GM19467 (cell line): ENCODE data around the gene IRF2.
A peak's percentile ranks its signal among the peaks of the same experiment; 100 is the strongest.

ENCODE experiments used
- ATAC-seq: cut with Tn5 transposase; IDR thresholded peaks from one replicate; pipeline ENCODE4 v1.9.1; 2021; ENCODE audit warnings: mild to moderate bottlenecking, moderate library complexity; ENCODE audit not compliant: unreplicated experiment

The IRF2 gene

DNA sequence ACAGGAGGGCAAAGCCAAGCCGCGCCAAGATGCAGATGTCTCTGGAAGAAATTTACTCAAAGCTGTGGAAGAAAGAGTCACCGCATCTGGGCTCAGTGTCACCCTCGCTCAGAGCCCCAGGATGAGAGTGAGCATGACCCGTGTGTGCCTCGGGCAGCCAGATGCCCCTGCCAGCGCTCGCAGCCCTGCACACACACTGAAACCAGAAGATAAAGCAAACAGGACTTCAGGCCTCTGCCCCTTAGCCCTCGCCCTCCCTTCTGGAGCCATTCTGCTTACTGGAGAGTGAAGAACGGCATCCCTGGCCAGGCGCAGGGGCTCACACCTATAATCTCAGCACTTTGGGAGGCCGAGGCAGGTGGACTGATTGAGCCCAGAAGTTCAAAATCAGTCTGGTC lies 103.0 kb downstream of the IRF2 start:
- no peak for ATAC-seq

DNA sequence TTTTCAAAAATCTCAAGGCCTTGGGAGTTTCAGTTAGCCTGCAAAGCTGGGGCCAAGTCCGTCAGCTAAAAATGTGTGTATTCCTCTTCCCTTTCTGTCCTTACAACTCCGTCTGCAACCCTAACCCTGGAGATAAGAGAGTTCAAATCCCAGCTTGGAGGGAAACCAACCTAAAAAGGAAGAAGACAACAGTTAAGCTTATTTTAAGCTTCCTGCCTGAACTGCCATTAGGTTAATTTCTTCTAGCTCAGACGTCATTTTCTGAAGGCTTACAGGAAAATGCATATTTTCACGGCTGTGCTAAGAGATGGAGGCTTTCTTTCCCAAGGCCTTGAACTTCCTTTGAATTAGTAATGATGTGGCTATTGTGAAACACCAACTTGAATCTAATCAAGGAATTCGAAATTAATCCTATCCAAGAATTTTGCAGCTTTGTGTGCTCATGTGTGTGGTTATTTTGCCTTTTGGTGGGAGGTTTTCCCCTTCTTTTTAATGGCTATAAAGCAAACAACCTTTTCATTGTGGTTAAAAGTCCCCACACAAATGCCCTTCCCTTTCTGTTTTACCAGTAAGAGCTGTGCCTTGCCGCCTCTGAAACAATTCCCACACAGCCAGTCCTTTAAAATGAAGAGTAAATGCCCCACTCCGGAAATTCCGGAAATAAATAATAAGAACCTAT lies 103.5 kb downstream of the IRF2 start:
- no peak for ATAC-seq

GRCh38 chr4:184369871-184370270 lies 104.5 kb downstream of the IRF2 start:
- no peak for ATAC-seq

DNA sequence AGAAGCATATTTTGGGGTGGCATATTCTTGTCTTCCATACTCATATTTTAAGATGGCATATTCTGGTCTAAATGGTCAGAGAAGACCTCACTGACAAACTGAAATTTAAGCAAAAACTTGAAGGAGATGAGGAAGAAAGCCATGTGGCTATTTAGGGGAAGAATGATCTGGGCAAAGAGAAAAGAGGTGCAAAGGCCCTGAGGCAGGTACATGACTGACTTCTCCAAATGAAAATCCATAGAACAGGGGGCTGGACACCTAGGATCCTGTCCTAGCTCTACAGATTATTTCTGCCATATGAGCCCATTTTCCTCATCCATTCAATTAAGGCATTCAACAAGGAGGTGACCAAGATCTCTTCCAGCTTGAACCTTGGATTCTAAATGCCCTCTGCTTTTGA lies 105.6 kb downstream of the IRF2 start:
- ATAC-seq, result no peak

DNA sequence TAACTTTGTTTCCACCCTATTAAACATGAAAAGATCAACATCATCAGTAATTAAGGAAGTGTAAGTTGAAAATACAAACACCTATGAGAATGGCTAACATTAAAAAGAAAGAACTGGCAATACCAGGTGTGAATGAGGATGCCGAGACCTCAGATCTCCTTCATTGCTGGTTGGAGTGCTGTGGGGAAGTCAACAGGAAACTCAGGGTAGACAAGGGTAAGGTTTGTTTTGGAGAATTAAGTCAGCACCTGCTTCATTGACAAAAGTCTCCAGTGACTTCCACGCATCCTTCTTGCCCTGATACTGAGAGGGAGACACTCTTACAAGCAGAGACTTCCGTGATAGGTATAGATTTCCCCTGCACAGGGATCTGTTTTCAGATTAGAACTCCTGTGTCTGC lies 106.1 kb downstream of the IRF2 start:
- no peak for ATAC-seq

- peak; percentile 84 for ATAC-seq
These were observed 110.0 kb downstream of the IRF2 start for GRCh38 chr4:184364100-184364921.

DNA sequence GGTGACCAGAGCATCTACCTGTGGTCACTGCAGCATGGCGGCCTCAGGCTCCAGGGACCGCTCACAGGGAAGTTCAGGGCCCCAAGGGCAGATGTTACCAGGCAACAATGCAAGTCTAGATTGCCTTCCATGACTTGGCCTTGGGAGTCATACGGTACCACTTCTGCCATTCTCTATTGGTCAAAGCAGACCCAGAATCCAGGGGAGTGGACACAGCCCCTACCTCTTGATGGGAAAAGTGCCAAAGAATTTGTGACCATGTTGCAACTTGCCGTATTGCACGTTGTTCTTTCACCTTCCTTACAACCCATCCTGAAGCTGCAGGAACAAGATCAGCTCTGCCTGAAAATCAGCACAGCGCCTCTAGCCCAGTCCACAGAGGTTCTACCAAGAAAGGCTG lies 111.1 kb downstream of the IRF2 start:
- no peak for ATAC-seq

DNA sequence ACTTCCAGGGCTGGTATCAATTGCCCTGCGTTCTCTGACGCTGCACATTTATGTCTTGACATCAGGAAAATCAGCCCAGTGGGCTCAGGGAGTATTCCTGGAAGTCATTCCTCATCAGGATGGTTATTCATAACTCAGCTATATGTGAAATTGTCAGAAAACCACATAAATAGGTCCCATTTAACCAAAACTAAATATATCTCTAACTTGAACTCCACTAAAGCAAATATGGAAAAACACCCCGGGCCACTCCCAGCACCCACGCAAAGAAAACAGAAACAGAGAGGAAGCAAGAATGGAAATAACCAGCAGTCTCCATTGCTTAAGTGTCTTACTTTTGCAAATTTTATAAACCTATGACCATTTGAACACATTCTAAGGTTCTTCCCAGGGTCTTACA lies 112.0 kb downstream of the IRF2 start:
- ATAC-seq, result no peak

DNA sequence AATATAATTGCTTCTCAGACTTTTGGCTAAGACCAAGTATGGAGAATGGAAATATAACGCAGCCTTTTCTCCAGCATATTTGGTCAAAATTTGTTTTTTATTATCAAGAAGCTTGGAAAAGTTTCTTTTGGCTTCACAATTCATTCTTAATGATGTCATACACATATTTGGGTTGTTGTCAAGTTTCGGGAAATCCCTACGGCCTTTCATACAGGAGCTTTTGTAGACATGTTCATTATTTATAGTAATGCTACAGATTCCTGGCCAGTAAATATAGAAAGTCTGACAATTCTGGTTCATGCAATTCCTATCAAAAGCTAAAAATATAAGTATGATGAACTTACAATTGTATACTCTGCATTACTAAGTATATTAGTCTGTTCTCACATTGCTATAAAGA lies 112.9 kb downstream of the IRF2 start:
- no peak for ATAC-seq

- no peak for ATAC-seq
These were observed 114.5 kb downstream of the IRF2 start for GRCh38 chr4:184359888-184360287.

DNA sequence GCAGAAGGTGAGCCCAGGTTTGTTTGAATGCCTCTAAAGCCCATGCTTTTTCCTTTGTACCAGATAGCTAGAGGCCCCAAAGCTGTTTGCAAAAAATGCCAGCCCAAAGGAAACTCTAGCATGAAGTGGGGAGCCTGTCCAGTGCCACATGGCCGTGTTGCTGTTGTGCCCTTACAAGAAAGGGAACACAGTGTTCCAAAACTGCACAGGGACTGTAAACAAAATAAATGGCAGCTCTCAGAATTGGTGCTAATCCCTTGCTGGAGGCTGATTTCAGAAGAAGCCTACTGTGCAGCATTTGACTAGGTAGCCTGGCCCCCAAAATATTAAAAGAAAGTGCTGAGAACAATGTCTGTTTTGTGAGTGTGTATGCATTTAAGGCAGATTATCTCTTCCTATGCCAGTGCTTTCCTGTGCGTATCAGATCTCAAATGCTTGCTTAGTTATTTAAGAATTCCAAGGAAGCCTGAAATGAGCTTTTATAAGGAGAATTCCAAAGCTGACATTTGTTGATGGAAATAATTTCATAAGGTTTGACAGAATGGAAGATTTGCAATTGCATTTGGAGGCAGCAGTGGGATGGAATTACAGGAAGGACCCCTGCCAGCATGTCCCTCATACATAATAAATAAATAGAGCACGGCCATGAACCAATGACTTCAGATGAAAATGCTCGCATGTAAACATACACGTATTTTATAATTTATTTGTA lies 115.7 kb downstream of the IRF2 start:
- ATAC-seq, result no peak

- no peak for ATAC-seq
These were observed 116.6 kb downstream of the IRF2 start for GRCh38 chr4:184357772-184358171.

DNA sequence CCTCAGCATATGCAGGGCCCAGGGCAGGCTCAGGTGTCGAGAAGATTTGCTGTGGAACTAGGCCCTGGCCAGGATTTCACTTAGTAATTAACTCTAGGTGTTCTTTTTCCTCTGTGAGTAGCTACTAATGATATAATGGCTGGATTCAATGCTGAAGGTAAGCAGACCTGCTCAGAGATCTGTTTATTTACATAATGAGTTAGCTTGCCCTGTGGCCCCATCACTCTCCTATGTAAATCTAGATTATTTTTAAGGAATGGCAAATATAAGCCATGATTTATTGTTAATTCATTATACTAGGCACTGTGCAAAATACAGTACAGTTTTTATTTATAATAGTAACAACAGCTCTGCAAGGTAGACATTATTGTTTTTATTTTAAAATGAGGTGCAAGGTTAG lies 117.2 kb downstream of the IRF2 start:
- no peak for ATAC-seq

GRCh38 chr4:184356366-184356765 lies 118.0 kb downstream of the IRF2 start:
- no peak for ATAC-seq

GRCh38 chr4:184355857-184356256 lies 118.5 kb downstream of the IRF2 start:
- no peak for ATAC-seq

- ATAC-seq, result no peak
These were observed 119.2 kb downstream of the IRF2 start for GRCh38 chr4:184355111-184355604.

DNA sequence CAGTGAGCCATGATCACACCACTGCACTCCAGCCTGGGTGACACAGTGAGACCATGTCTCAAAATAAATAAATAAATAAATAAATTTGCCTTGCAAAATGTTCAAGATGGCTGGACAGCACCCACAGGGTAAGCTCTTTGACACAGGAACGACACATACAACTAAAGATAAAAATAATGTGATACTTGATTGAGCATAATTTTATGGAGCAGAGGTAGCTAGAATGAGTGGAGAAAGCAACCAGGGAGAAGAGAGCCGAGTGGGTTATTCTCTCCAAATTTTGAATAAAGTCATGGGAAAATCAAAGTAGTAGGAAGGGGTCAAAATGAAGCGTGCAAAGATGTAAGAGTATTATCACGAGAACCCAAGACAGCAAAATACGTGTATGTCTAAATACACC lies 121.5 kb downstream of the IRF2 start:
- no peak for ATAC-seq

DNA sequence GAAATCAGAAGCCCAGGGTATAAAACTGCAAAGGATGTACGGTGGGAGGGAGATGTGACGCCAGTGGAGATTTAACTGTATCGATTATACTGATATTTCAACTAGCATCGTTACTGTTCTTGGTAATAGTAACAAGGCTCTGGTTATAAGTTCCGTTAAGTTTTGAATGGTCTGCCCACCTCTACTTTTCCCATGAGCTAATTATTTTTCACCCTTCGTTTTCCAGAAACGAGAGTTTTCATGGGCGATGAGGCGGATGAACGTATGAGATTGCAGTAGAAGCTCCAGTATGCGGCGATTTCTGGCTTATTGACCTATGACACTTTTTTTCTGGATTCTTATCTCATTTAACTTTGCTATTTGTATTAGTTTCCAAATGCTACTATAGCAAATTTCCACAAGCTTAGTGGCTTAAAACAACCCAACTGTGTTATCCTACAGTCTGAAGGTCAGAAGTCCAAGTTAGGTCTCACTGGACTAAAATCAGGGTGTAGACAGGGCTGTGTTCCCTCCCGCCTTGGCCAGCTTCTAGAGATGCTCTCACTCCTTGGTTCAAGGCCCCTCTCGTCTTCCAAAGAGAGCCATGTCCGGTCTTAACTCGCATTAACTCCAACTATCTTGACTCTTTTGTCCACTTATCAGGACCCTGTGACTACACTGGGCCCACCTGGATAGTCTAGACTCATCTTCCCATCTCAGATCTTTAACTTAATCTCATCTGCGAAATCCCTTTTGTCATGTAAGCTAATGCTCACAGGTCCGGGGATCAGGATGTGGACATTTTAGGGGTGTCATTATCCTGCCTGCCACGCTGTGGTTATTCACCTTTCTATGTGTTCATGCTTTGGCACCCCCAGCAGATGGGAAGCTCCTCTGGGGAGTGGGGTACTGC lies 122.5 kb downstream of the IRF2 start:
- ATAC-seq, result no peak

- ATAC-seq, result no peak
These were observed 123.4 kb downstream of the IRF2 start for GRCh38 chr4:184350964-184351363.

- no peak for ATAC-seq
These were observed 124.0 kb downstream of the IRF2 start for GRCh38 chr4:184350213-184350817.
